ENCODE data around the gene MRPS23.

- no peak for TF ChIP-seq CTCF (IDR thresholded peaks at IDR 0.05)
- TF ChIP-seq POLR2A (IDR thresholded peaks at IDR 0.05): no peak
Observed at GRCh38 chr17:57853695-57854094, 3.9 kb upstream of the MRPS23 start.
